Measurements from ENCODE around the gene SSR3. TPM values are rescaled to one million over a fixed set of nuclear protein-coding genes. Genes with fewer than 3 reads are reported as not detected.
A peak's percentile ranks its signal among the peaks of the same experiment; 100 is the strongest.

SSR3 gene
- total and polyA plus RNA-seq, 2 of the 13 experiments (the other 11 are each of a cell fraction or from before 2014, with no cell fraction given) = 229 to 325 TPM

- TF ChIP-seq ZUFSP (CRISPR knock-in tag; IDR thresholded peaks at IDR 0.05; ENCODE audit: borderline replicate concordance) = no peak
- TF ChIP-seq ZNF724P (CRISPR knock-in tag; IDR thresholded peaks at IDR 0.05; ENCODE audit: borderline replicate concordance) = peak; percentile 65
- no peak for TF ChIP-seq HOXA7 (CRISPR knock-in tag; IDR thresholded peaks at IDR 0.05)
- TF ChIP-seq DZIP1 (CRISPR knock-in tag; IDR thresholded peaks at IDR 0.05) = no peak
- peak; percentile 83; the same call in 1 of the 2 replicates for TF ChIP-seq ARID2 (CRISPR knock-in tag; IDR thresholded peaks at IDR 0.05; ENCODE audit: borderline replicate concordance)
- TF ChIP-seq ZNF552 (CRISPR knock-in tag; IDR thresholded peaks at IDR 0.05; ENCODE audit: borderline replicate concordance) = no peak
- no peak for TF ChIP-seq ZMYM2 (CRISPR knock-in tag; IDR thresholded peaks at IDR 0.05)
- no peak for TF ChIP-seq ZNF251 (CRISPR knock-in tag; IDR thresholded peaks at IDR 0.05)
- TF ChIP-seq ZNF101 (CRISPR knock-in tag; IDR thresholded peaks at IDR 0.05; ENCODE audit: borderline replicate concordance, low read depth) = no peak
- TF ChIP-seq NFE2 (CRISPR knock-in tag; IDR thresholded peaks at IDR 0.05) = no peak
- peak; percentile 63 for TF ChIP-seq ZNF781 (CRISPR knock-in tag; IDR thresholded peaks at IDR 0.05; ENCODE audit: borderline replicate concordance, not compliant biosample characterization)
- peak; percentile 84 for TF ChIP-seq KAT8 (CRISPR knock-in tag; IDR thresholded peaks at IDR 0.05)
- no peak for TF ChIP-seq ZNF562 (CRISPR knock-in tag; IDR thresholded peaks at IDR 0.05; ENCODE audit: borderline replicate concordance)
- peak; percentile 55 for TF ChIP-seq KMT2B (CRISPR knock-in tag; IDR thresholded peaks at IDR 0.05)
- TF ChIP-seq DNMT1 (CRISPR knock-in tag; IDR thresholded peaks at IDR 0.05) = 0 out of 2 replicates have a peak, but pooled peaks have one; percentile 81
- TF ChIP-seq KLF16 (CRISPR knock-in tag; IDR thresholded peaks at IDR 0.05) = peak in 1 of 2 experiments; percentile 45; a peak in 2 of 4 replicates
- TF ChIP-seq, protein P1, sequence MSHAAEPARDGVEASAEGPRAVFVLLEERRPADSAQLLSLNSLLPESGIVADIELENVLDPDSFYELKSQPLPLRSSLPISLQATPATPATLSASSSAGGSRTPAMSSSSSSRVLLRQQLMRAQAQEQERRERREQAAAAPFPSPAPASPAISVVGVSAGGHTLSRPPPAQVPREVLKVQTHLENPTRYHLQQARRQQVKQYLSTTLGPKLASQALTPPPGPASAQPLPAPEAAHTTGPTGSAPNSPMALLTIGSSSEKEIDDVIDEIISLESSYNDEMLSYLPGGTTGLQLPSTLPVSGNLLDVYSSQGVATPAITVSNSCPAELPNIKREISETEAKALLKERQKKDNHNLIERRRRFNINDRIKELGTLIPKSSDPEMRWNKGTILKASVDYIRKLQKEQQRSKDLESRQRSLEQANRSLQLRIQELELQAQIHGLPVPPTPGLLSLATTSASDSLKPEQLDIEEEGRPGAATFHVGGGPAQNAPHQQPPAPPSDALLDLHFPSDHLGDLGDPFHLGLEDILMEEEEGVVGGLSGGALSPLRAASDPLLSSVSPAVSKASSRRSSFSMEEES (CRISPR knock-in tag; IDR thresholded peaks at IDR 0.05) = peak; percentile 71
Observed at GRCh38 chr3:156554842-156555687, at the start of gene SSR3 (continued).
